Measurements from ENCODE around the gene IGSF22. TPM values are rescaled to one million over a fixed set of nuclear protein-coding genes. Genes with fewer than 3 reads are reported as not detected.
A peak's percentile ranks its signal among the peaks of the same experiment; 100 is the strongest.

The IGSF22 gene
- total and polyA plus RNA-seq, 9 of the 15 experiments (the other 6 are each of a cell fraction or from before 2014, with no cell fraction given): not detected

DNA sequence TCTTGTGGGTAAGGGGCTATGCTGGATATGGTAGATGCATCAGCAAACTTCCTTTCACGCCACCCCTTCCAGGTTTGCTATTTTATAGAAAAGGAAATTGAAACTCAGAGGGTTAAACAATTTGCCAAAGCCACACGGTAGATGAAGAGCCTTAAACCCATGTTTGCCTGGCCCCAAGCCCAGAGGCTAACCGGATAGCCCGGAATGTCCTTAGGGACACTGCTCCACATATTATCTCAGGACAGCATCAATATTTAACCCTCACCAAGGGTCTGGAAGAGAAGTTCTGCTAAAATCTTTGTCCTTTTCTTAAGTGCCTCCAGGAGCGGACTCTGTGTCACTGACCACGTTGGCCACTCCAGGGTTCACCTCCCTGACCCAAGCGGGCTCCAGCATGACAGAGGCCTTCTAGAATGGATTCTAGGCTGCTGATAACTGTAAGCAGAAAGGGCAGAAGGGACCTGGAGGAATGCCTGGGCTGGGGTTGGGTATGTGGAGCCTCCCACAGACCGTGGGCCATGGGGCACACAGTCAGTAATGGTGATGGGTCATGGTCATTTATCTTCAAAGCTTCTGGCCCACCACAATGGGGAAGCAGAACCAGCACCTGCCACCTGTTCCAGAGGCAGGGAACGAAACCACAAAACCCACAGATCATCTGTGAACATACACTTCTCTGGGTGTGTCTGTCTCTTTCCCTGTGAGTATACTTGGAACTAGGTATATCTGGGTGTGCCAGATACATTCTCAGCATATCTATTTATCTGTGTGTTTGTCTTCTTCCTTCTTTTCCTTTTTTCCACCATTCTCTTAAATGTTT, 32.8 kb downstream of the IGSF22 start (continued):
- TF ChIP-seq, protein P1, sequence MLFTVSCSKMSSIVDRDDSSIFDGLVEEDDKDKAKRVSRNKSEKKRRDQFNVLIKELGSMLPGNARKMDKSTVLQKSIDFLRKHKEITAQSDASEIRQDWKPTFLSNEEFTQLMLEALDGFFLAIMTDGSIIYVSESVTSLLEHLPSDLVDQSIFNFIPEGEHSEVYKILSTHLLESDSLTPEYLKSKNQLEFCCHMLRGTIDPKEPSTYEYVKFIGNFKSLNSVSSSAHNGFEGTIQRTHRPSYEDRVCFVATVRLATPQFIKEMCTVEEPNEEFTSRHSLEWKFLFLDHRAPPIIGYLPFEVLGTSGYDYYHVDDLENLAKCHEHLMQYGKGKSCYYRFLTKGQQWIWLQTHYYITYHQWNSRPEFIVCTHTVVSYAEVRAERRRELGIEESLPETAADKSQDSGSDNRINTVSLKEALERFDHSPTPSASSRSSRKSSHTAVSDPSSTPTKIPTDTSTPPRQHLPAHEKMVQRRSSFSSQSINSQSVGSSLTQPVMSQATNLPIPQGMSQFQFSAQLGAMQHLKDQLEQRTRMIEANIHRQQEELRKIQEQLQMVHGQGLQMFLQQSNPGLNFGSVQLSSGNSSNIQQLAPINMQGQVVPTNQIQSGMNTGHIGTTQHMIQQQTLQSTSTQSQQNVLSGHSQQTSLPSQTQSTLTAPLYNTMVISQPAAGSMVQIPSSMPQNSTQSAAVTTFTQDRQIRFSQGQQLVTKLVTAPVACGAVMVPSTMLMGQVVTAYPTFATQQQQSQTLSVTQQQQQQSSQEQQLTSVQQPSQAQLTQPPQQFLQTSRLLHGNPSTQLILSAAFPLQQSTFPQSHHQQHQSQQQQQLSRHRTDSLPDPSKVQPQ (CRISPR knock-in tag; IDR thresholded peaks at IDR 0.05; ENCODE audit: borderline replicate concordance): no peak
- TF ChIP-seq, protein P2, sequence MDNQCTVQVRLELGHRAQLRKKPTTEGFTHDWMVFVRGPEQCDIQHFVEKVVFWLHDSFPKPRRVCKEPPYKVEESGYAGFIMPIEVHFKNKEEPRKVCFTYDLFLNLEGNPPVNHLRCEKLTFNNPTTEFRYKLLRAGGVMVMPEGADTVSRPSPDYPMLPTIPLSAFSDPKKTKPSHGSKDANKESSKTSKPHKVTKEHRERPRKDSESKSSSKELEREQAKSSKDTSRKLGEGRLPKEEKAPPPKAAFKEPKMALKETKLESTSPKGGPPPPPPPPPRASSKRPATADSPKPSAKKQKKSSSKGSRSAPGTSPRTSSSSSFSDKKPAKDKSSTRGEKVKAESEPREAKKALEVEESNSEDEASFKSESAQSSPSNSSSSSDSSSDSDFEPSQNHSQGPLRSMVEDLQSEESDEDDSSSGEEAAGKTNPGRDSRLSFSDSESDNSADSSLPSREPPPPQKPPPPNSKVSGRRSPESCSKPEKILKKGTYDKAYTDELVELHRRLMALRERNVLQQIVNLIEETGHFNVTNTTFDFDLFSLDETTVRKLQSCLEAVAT (IDR thresholded peaks at IDR 0.05): peak in 1 of 2 experiments; percentile 99; a peak in 2 of 4 replicates
- peak in 1 of 2 experiments; percentile 50; a peak in 1 of 4 replicates for TF ChIP-seq RCOR1 (IDR thresholded peaks at IDR 0.05; ENCODE audit: borderline replicate concordance in 1 of 2, low read depth in 2 of 2, low read length in 2 of 2)
- TF ChIP-seq, protein P3, sequence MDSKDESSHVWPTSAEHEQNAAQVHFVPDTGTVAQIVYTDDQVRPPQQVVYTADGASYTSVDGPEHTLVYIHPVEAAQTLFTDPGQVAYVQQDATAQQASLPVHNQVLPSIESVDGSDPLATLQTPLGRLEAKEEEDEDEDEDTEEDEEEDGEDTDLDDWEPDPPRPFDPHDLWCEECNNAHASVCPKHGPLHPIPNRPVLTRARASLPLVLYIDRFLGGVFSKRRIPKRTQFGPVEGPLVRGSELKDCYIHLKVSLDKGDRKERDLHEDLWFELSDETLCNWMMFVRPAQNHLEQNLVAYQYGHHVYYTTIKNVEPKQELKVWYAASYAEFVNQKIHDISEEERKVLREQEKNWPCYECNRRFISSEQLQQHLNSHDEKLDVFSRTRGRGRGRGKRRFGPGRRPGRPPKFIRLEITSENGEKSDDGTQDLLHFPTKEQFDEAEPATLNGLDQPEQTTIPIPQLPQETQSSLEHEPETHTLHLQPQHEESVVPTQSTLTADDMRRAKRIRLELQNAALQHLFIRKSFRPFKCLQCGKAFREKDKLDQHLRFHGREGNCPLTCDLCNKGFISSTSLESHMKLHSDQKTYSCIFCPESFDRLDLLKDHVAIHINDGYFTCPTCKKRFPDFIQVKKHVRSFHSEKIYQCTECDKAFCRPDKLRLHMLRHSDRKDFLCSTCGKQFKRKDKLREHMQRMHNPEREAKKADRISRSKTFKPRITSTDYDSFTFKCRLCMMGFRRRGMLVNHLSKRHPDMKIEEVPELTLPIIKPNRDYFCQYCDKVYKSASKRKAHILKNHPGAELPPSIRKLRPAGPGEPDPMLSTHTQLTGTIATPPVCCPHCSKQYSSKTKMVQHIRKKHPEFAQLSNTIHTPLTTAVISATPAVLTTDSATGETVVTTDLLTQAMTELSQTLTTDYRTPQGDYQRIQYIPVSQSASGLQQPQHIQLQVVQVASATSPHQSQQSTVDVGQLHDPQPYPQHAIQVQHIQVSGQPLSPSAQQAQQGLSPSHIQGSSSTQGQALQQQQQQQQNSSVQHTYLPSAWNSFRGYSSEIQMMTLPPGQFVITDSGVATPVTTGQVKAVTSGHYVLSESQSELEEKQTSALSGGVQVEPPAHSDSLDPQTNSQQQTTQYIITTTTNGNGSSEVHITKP (IDR thresholded peaks at IDR 0.05; ENCODE audit: partially characterized antibody): no peak
- peak; percentile 83; the same call in 1 of the 2 replicates for TF ChIP-seq SMAD4 (CRISPR knock-in tag; conservative IDR thresholded peaks at IDR 0.05)
- TF ChIP-seq HNRNPK (IDR thresholded peaks at IDR 0.05; ENCODE audit: low read depth, low read length, poor library complexity, severe bottlenecking): no peak
- TF ChIP-seq SP1 (CRISPR knock-in tag; IDR thresholded peaks at IDR 0.05): 0 out of 2 replicates have a peak, but pooled peaks have one; percentile 36
- TF ChIP-seq, protein P4, sequence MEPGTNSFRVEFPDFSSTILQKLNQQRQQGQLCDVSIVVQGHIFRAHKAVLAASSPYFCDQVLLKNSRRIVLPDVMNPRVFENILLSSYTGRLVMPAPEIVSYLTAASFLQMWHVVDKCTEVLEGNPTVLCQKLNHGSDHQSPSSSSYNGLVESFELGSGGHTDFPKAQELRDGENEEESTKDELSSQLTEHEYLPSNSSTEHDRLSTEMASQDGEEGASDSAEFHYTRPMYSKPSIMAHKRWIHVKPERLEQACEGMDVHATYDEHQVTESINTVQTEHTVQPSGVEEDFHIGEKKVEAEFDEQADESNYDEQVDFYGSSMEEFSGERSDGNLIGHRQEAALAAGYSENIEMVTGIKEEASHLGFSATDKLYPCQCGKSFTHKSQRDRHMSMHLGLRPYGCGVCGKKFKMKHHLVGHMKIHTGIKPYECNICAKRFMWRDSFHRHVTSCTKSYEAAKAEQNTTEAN (CRISPR knock-in tag; IDR thresholded peaks at IDR 0.05): no peak
- TF ChIP-seq, protein P5, sequence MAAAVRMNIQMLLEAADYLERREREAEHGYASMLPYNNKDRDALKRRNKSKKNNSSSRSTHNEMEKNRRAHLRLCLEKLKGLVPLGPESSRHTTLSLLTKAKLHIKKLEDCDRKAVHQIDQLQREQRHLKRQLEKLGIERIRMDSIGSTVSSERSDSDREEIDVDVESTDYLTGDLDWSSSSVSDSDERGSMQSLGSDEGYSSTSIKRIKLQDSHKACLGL (CRISPR knock-in tag; IDR thresholded peaks at IDR 0.05; ENCODE audit: borderline replicate concordance, poor library complexity, severe bottlenecking): no peak
- TF ChIP-seq, protein P6, sequence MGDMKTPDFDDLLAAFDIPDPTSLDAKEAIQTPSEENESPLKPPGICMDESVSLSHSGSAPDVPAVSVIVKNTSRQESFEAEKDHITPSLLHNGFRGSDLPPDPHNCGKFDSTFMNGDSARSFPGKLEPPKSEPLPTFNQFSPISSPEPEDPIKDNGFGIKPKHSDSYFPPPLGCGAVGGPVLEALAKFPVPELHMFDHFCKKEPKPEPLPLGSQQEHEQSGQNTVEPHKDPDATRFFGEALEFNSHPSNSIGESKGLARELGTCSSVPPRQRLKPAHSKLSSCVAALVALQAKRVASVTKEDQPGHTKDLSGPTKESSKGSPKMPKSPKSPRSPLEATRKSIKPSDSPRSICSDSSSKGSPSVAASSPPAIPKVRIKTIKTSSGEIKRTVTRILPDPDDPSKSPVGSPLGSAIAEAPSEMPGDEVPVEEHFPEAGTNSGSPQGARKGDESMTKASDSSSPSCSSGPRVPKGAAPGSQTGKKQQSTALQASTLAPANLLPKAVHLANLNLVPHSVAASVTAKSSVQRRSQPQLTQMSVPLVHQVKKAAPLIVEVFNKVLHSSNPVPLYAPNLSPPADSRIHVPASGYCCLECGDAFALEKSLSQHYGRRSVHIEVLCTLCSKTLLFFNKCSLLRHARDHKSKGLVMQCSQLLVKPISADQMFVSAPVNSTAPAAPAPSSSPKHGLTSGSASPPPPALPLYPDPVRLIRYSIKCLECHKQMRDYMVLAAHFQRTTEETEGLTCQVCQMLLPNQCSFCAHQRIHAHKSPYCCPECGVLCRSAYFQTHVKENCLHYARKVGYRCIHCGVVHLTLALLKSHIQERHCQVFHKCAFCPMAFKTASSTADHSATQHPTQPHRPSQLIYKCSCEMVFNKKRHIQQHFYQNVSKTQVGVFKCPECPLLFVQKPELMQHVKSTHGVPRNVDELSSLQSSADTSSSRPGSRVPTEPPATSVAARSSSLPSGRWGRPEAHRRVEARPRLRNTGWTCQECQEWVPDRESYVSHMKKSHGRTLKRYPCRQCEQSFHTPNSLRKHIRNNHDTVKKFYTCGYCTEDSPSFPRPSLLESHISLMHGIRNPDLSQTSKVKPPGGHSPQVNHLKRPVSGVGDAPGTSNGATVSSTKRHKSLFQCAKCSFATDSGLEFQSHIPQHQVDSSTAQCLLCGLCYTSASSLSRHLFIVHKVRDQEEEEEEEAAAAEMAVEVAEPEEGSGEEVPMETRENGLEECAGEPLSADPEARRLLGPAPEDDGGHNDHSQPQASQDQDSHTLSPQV (IDR thresholded peaks at IDR 0.05): 0 out of 2 replicates have a peak, but pooled peaks have one; percentile 24

All from K562 (cell line).